ENCODE measurements around the gene BORCS5. TPM values are rescaled to one million over a fixed set of nuclear protein-coding genes. Genes with fewer than 3 reads are reported as not detected.
"Not testable (repeated sequence)": the region's sequence is repeated elsewhere in the genome, so short reads cannot be mapped to it uniquely, and the experiment has no call there.

Gene BORCS5
- total and polyA plus RNA-seq, 7 donors: 4.3 to 13.3 (median 11.0) TPM

- H3K27ac ChIP-seq: no peak overlapping the region
- no peaks in the 10 kb centered on the region for H3K9me3 ChIP-seq
- H3K4me1 ChIP-seq: no peaks in the 10 kb centered on the region
- DNase-seq (no peak), ATAC-seq (no peak)
- no peaks in the 10 kb centered on the region for H3K27me3 ChIP-seq (ENCODE audit: insufficient read depth in 3 of 3, low read length in 2 of 3)
- TF ChIP-seq, protein P1, sequence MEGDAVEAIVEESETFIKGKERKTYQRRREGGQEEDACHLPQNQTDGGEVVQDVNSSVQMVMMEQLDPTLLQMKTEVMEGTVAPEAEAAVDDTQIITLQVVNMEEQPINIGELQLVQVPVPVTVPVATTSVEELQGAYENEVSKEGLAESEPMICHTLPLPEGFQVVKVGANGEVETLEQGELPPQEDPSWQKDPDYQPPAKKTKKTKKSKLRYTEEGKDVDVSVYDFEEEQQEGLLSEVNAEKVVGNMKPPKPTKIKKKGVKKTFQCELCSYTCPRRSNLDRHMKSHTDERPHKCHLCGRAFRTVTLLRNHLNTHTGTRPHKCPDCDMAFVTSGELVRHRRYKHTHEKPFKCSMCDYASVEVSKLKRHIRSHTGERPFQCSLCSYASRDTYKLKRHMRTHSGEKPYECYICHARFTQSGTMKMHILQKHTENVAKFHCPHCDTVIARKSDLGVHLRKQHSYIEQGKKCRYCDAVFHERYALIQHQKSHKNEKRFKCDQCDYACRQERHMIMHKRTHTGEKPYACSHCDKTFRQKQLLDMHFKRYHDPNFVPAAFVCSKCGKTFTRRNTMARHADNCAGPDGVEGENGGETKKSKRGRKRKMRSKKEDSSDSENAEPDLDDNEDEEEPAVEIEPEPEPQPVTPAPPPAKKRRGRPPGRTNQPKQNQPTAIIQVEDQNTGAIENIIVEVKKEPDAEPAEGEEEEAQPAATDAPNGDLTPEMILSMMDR (IDR thresholded peaks at IDR 0.05): no peak
- no peak overlapping the region for H3K4me3 ChIP-seq
- no peaks in the 10 kb centered on the region for H3K36me3 ChIP-seq (ENCODE audit: insufficient read depth in 1 of 2, low read depth in 1 of 2)
- intact Hi-C loops (cut with DNase I): no loop called here
Measured at GRCh38 chr12:12406762-12407161, 49.9 kb downstream of the BORCS5 start.

DNA sequence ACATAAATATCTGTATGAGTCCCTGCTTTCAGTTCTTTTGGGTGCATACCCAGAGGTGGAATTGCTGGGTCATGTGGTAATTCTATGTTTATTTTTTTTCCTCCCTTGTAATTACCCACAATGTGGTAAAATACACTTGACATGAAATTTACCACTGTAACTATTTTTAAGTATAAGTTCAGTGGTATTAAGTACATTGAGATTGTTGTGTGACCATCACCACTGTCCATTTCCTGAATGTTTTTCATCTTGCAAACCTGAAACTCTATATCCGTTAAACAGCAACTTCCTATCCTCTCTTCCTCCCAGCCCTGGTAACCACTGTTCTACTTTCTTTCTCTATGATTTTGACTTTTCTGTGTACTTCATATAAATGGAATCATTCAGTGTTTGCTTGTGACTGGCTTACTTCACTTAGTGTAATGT is 51.4 kb downstream of the BORCS5 start:
- WGBS, 3 donors: 83 to 97% (median 86%) methylated on average over 1 of the region's 1 CpG
- intact Hi-C loops (cut with DNase I): no loop called here
- ATAC-seq: no peak

DNA sequence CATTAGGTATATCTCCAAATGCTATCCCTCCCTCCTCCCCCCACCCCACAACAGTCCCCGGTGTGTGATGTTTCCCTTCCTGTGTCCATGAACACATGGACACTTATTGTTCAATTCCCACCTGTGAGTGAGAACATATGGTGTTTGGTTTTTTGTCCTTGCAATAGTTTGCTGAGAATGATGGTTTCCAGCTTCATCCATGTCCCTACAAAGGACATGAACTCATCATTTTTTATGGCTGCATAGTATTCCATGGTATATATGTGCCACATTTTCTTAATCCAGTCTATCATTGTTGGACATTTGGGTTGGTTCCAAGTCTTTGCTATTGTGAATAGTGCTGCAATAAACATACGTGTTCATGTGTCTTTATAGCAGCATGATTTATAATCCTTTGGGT is 52.5 kb downstream of the BORCS5 start:
- 89 to 95% (median 93%) methylated on average over 1 of the region's 2 CpGs for WGBS, 3 donors
- H3K4me3 ChIP-seq; DNase-seq; H3K4me1 ChIP-seq; intact Hi-C loops (cut with DNase I); H3K36me3 ChIP-seq (ENCODE audit: insufficient read depth in 1 of 2, low read depth in 1 of 2); H3K27me3 ChIP-seq (ENCODE audit: insufficient read depth in 3 of 3, low read length in 2 of 3); H3K9me3 ChIP-seq; ATAC-seq; H3K27ac ChIP-seq: not testable (repeated sequence)

More for the DNA sequence above, 51.4 kb downstream of the BORCS5 start:
- H3K36me3 ChIP-seq (ENCODE audit: insufficient read depth in 1 of 2, low read depth in 1 of 2): no peaks in the 10 kb centered on the region
- DNase-seq: no peak
- H3K4me1 ChIP-seq: no peaks in the 10 kb centered on the region
- TF ChIP-seq, protein P1 (IDR thresholded peaks at IDR 0.05): no peak
- H3K27ac ChIP-seq: no peak overlapping the region
- no peak overlapping the region for H3K4me3 ChIP-seq
- H3K27me3 ChIP-seq (ENCODE audit: insufficient read depth in 3 of 3, low read length in 2 of 3): no peaks in the 10 kb centered on the region
- H3K9me3 ChIP-seq: no peaks in the 10 kb centered on the region

DNA sequence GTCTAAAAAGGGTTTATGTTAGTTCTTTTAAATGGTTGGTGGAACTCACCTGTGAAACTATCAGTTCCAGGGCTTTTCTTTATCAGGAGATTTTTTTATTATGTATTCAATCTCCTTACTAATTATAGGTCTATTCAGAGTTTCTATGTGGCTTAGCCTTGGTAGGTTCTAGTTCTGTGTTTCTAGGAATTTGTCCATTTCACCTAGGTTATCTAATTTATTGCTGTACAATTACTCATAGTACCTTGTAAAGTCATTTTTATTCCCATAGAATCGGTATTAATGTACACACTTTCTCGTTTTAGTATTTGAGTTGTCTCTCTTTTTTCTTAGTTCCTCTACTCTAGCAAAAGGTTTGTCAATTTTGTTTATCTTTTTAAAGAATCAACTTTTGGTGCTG is 59.0 kb downstream of the BORCS5 start:
- intact Hi-C loops (cut with DNase I): no loop called here
- H3K27ac ChIP-seq: no peak overlapping the region
- 84 to 90% (median 89%) methylated on average over 2 of the region's 2 CpGs for WGBS, 3 donors
- H3K27me3 ChIP-seq (ENCODE audit: insufficient read depth in 3 of 3, low read length in 2 of 3): no peaks in the 10 kb centered on the region
- no peaks in the 10 kb centered on the region for H3K36me3 ChIP-seq (ENCODE audit: insufficient read depth in 1 of 2, low read depth in 1 of 2)
- ATAC-seq: no peak
- H3K4me3 ChIP-seq: no peak overlapping the region
- DNase-seq: no peak
- TF ChIP-seq, protein P1 (IDR thresholded peaks at IDR 0.05): no peak
- no peaks in the 10 kb centered on the region for H3K4me1 ChIP-seq
- no peaks in the 10 kb centered on the region for H3K9me3 ChIP-seq

DNA sequence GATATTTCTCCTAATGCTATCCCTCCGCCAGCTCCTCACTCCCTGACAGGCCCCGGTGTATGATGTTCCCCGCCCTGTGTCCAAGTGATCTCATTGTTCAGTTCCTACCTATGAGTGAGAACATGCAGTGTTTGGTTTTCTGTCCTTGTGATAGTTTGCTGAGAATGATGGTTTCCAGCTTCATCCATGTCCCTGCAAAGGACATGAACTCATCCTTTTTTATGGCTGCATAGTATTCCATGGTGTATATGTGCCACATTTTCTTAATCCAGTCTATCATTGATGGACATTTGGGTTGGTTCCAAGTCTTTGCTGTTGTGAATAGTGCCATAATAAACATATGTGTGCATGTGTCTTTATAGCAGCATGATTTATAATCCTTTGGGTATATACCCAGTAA is 62.3 kb downstream of the BORCS5 start:
- DNase-seq; H3K27me3 ChIP-seq (ENCODE audit: insufficient read depth in 3 of 3, low read length in 2 of 3); H3K36me3 ChIP-seq (ENCODE audit: insufficient read depth in 1 of 2, low read depth in 1 of 2); intact Hi-C loops (cut with DNase I); ATAC-seq; H3K4me3 ChIP-seq; H3K4me1 ChIP-seq; H3K27ac ChIP-seq: not testable (repeated sequence)
- WGBS, 3 donors: 97 to 100% (median 99%) methylated on average over 3 of the region's 3 CpGs
- H3K9me3 ChIP-seq: peaks cover 15% of the 10 kb centered on the region

DNA sequence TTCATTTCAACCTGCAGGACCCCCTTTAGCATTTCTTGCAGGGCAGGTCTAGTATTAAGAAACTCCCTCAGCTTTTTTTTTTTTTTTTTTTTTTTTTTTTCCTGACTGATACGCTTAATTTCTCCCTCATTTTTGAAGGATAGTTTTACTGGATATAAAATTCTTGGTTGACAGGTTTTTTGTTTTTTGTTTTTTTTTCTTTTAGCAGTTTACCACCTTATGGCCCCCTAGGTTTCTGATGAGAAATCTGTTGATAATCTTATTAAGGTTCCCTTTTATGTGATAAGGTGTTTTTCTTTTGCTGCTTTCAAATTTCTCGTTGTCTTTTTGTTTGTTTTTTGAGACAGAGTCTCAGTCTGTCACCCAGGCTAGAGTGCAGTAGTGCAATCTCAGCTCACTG is 66.5 kb downstream of the BORCS5 start:
- no peak for DNase-seq
- intact Hi-C loops (cut with DNase I): no loop called here
- 90 to 98% (median 95%) methylated on average over 2 of the region's 2 CpGs for WGBS, 3 donors
- TF ChIP-seq, protein P1 (IDR thresholded peaks at IDR 0.05): no peak
- Histone ChIP-seq H3K27ac (no peak overlapping the region), H3K9me3 (peaks cover 15% of the 10 kb centered on the region), H3K4me3 (no peak overlapping the region), H3K36me3 (ENCODE audit: insufficient read depth in 1 of 2, low read depth in 1 of 2) (no peaks in the 10 kb centered on the region), H3K27me3 (ENCODE audit: insufficient read depth in 3 of 3, low read length in 2 of 3) (no peaks in the 10 kb centered on the region), H3K4me1 (peaks cover 8% of the 10 kb centered on the region)
- ATAC-seq: no peak

Data from psoas muscle (tissue), 8 donors.